GM12801 (cell line): ENCODE measurements around the gene LY86.

Experiments used
- CTCF ChIP-seq: IDR thresholded peaks from one replicate; pipeline ENCODE4 v1.5.1; 2011; ENCODE audit warnings: control low read depth; ENCODE audit not compliant: insufficient read length; ENCODE audit errors: extremely low read depth

Gene LY86

GRCh38 chr6:6676910-6677441, 88.5 kb downstream of the LY86 start:
- TF ChIP-seq CTCF = peak; percentile 88

DNA sequence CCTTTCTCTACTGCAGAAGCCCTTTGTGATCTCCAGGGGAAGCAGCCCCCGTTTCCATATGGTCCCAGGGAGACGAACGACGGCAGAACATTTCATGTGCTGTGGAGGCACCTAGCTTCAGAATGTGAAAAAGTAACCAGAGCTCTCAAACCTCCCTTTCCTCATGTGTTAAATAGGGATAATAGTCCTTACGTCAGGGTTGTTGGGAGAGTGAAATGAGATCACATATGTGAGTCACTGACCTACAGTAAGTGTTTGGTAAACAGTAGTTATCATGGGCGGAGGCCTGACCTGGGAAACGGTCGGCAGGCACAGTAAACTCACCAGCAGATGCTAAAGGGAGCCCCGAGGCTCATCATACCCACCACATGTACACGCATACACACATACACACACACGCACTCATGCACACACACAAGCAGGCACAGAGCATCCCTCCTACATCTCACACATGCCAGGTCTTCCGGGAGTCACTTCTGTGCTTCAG, 89.7 kb downstream of the LY86 start:
- no peak for TF ChIP-seq CTCF

DNA sequence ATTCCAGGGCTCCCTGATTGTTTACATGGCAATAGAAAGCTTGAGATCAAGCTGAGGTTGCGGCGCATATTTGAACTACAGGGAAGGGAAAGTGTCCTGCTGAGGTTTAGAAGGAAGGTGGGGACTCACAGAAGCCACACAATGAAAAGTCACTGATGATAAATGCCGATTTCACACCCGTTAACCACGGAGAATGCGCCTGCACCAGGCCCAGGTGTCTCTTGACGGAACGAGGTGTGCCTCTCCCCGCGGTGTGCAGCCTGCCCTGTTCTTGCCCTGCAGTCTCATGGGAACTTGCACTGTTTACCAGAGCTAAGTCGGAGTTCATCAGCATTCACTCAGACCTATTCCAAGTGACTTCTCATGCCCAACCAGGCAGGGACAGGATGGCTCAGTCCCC, 90.3 kb downstream of the LY86 start:
- no peak for TF ChIP-seq CTCF

GRCh38 chr6:6679633-6680032, 91.1 kb downstream of the LY86 start:
- no peak for TF ChIP-seq CTCF

DNA sequence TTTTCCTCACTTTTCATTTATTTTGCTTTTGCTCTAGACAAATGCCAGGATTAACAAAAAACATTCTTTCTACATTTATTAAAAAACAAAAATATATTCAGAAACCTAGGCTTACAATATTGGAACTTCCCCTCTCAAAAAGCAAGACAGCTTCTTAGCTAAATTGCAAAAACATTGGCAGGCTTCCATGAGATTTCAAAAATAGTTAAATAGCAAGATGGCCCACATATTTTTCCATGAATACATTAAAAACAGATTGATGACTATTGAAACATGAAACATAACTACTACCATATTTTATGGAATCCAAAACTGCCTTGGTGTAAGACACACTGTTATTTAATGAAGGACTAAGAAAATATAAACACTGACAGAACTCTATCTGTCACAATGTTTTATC, 92.0 kb downstream of the LY86 start:
- TF ChIP-seq CTCF = no peak

GRCh38 chr6:6681075-6681849, 92.7 kb downstream of the LY86 start:
- no peak for TF ChIP-seq CTCF

GRCh38 chr6:6682225-6682624, 93.7 kb downstream of the LY86 start:
- TF ChIP-seq CTCF = no peak
